HG03378 (cell line): ENCODE measurements around the gene TP53RK.

ENCODE experiments used
- ATAC-seq: cut with Tn5 transposase; IDR thresholded peaks from one replicate; pipeline ENCODE4 v1.9.1; 2021; ENCODE audit warnings: mild to moderate bottlenecking, moderate library complexity; ENCODE audit not compliant: unreplicated experiment

Gene TP53RK

GRCh38 chr20:46689082-46689753 is at the start of gene TP53RK:
TP53RK (minus strand) TSS chr20:46689444; CDS start chr20:46689414, 30 bp downstream.
- peak; percentile 93 for ATAC-seq

GRCh38 chr20:46735436-46735835 is 46.2 kb upstream of the TP53RK start:
- ATAC-seq = no peak

DNA sequence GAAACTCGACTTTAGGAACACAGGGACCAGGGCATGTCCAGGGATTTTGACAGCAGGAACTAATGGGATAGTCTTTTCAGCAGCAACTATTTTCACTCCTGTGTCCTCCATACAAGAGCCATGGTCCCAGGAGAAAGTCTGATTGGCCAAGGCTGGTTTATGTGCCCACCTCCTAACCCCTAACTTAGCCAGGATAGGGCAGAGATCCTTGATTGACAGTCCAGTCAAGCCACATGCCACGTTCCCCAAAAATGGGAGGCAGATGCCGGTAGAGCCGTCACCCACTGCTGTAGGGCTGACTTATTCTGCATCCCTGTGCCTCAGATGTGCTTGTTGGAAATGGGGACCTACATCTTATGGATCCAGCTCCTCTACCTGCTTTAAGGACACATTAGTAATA is 42.5 kb upstream of the TP53RK start:
- ATAC-seq = no peak

- ATAC-seq = no peak
Observed at GRCh38 chr20:46725186-46726165, 36.2 kb upstream of the TP53RK start.

DNA sequence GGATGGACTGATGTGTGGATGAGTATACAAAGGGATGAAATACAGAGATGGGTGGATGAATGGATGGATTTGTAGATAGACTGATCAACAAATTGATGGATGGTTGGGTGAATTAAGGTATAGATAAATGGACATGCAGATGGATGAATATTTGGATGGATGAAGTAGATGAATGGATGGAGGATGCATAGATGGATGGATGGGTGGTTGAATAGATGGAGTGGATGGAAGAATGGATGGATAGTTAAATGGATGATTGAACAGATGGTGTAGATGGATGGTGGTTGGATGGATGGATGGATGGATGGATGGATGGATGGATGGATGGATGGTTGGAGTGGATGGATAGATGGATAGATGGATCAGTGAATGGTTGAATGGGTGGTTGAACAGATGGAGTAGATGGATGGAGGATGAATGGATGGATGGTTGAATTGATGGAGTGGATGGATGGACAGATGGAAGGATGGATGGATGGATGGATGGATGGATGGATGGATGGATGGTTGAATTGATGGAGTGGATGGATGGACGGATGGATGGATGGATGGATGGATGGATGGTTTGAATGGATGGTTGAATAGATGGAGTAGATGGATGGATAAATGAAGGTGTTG is 35.2 kb upstream of the TP53RK start:
- no peak for ATAC-seq

DNA sequence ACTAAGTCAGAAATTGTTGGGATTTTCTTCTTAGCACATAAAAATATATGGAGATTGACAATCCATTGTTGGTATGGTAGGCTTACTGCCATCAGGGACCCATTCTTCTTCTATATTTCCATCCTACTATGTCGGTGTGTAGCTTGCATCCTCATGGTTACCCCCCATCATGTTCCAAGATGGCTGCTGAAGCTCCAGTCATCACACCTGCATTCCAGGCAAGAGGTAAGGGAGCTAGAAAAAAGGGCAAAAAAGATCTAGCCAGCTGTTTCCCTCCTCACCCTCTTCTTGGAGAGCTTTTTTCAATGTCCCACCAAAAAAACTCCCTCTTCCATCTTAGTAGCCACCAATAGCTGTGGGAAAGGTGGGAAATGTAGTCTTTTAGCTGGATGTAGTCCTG is 33.8 kb upstream of the TP53RK start:
- no peak for ATAC-seq

DNA sequence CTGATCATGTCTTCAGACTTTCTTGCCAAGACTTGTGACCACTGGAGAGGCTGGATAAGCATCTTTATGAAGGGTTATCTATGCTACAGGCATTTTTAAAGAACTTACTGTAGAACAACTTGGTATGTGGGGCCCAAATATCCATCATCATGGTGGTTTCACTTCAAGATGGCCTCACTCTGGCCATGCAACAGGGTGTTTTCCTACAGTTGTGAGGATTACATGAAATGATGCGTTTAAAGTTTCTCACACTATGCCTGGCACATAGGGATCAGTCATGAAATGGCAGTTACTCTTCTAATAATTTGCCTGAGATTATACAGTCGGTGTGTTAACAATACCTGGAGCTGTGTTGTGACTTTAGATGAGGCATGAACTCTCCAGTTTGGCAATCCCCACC is 33.2 kb upstream of the TP53RK start:
- no peak for ATAC-seq

- no peak for ATAC-seq
Observed at GRCh38 chr20:46721476-46721875, 32.2 kb upstream of the TP53RK start.

- ATAC-seq = no peak
Observed at GRCh38 chr20:46720776-46721425, 31.7 kb upstream of the TP53RK start.

DNA sequence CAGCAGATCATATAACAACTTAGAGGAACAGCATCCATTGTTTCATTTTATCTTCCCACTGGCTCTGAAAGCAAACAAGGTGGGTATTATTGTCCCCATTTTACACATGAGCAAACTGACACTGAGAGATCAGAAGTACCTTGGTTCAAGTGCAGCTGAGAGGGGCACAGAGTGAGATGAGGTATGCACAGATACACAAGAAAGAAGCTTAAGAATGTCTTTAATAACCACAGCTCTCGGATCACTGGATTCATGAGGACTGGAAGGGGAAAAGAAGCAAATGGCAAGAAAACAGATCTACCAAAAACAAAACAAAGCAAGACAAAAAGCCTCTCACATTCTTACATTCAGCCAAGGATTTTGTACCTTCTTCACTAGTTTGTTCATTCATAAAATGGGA is 30.8 kb upstream of the TP53RK start:
- no peak for ATAC-seq

GRCh38 chr20:46717818-46718541 is 28.7 kb upstream of the TP53RK start:
- ATAC-seq = no peak

DNA sequence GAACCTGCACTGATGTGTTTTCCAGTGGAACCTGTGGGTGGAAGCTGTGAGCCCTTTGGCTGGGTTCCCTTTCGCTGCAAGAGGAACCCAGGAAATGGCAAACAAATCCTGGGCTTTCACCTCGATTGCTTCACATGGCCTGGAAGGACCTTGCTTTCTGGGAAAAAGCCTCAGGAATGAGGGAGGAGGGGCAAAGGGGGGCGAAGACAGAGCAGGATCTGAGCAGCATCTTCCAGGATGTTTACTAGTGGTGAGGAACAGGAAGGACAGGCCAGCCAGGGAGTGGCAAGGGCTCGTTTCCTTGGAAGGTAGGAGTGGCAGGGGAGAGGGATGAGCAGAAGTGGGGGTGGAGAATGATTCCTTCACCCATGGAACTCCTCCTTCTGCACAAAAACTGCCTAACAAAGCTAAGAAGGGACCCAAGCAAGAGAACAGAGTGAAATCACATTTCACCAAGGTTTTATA is 26.1 kb upstream of the TP53RK start:
- no peak for ATAC-seq

- ATAC-seq = no peak
Observed at GRCh38 chr20:46713957-46714834, 25.0 kb upstream of the TP53RK start.

GRCh38 chr20:46712056-46712636 is 22.9 kb upstream of the TP53RK start:
- ATAC-seq = no peak

- no peak for ATAC-seq
Observed at GRCh38 chr20:46710153-46710913, 21.1 kb upstream of the TP53RK start.

DNA sequence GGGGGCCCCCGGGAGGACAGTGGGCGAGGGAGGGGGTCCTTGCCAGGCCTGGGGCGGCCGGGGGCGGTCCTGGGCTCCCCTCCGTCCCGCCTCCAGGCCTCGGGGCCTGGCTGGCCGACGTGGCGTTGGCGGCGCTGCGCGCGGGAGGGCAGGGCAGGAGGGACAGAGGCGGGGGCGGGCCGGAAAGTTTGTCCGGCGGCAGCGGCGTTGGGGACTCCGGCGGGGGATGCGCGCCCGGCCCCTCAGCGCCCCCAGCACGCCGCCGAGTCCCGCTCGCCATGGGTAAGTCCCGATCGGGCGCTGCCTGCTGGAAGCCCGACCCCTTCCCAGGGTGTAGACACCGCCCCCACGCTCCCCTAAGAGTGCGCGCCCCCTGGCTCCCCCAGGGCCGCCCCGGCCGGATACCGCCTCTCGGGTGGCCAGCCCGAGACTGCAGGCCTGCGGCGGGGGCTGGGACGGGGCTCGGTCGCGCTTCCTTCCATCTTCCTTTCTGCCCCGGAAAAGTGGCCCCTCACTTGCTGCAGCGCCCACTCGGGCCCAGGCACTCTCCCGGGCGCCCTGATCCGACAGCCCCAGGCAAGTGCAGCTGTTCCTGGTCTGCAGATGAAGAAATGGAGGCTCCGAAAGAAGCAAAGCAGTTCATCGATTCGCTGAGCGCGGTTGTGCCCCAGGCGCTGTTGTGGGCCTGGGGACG is 20.4 kb upstream of the TP53RK start, which contains the start of gene SLC2A10:
Gene SLC2A10, plus strand, starts transcription at position 191 of the 694 bp plus-strand sequence. Its CDS starts 88 bp downstream, at position 279.
- no peak for ATAC-seq

DNA sequence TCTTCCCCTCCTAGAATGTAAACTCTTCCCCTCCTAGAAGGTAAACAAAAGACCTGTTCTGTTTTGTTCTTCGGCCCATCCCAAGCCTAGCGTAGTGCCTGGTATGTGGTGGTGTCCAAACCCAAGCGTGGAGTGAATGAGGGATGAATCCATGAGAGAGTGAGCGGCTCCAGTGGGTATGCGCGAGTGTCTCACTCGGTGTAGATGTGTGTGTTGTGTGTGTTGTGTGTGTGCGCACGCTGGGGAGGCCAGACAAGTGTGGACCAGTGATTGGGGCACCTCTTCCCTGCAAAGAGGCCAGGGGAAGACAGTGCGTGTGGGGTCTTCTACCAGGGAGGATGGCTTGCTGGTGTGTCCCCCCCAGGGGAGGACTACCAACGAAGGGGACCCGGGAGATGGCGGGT is 19.8 kb upstream of the TP53RK start:
- ATAC-seq = no peak
